KMS-11 (cell line): ENCODE data around the gene NDUFS3.

Experiments
- H2AFZ ChIP-seq: fragments of 200-600 bp; sonication (generic); 2 replicates; pipeline ENCODE4 v1.6.1; 2016; ENCODE audit warnings: antibody characterized with exemption, mixed run types, low read depth
- H3K27ac ChIP-seq: fragments of 200-600 bp; sonication (generic); 2 replicates; pipeline ENCODE4 v1.6.1; 2016; ENCODE audit warnings: mild to moderate bottlenecking, mixed run types
- H3K27me3 ChIP-seq: fragments of 200-600 bp; sonication (generic); 2 replicates; pipeline ENCODE4 v1.6.1; 2017; ENCODE audit warnings: mild to moderate bottlenecking, low read depth, mixed run types, moderate library complexity; ENCODE audit not compliant: insufficient read depth
- H3K36me3 ChIP-seq: fragments of 200-600 bp; sonication (generic); 2 replicates; pipeline ENCODE4 v1.6.1; 2017; ENCODE audit warnings: mild to moderate bottlenecking, mixed run types; ENCODE audit not compliant: insufficient read depth
- H3K4me1 ChIP-seq: fragments of 200-600 bp; sonication (generic); 2 replicates; pipeline ENCODE4 v1.6.1; 2016; ENCODE audit warnings: mild to moderate bottlenecking, low read depth, mixed run types; ENCODE audit not compliant: poor library complexity, severe bottlenecking
- H3K4me2 ChIP-seq: fragments of 200-600 bp; sonication (generic); 2 replicates; pipeline ENCODE4 v1.7.0; 2016; ENCODE audit warnings: mild to moderate bottlenecking, mixed run types
- H3K4me3 ChIP-seq: fragments of 200-600 bp; sonication (generic); IDR thresholded peaks from 2 replicates; pipeline ENCODE4 v1.6.1; 2017; ENCODE audit warnings: low read depth, low read length, mixed read lengths; ENCODE audit not compliant: insufficient read depth
- H3K79me2 ChIP-seq: fragments of 200-600 bp; sonication (generic); 2 replicates; pipeline ENCODE4 v1.6.1; 2016; ENCODE audit warnings: low read depth, mixed run types; ENCODE audit not compliant: insufficient read depth
- H3K9ac ChIP-seq: fragments of 200-600 bp; sonication (generic); 2 replicates; pipeline ENCODE4 v1.6.1; 2016; ENCODE audit warnings: mild to moderate bottlenecking, mixed run types
- H4K20me1 ChIP-seq: fragments of 200-600 bp; sonication (generic); 2 replicates; pipeline ENCODE4 v1.6.1; 2016; ENCODE audit warnings: mild to moderate bottlenecking, mixed run types; ENCODE audit not compliant: insufficient read depth
- CTCF ChIP-seq: fragments of 200-600 bp; sonication (generic); conservative IDR thresholded peaks from 2 replicates; pipeline ENCODE4 v1.6.1; 2017; ENCODE audit warnings: low read depth, mild to moderate bottlenecking, antibody characterized with exemption, low read length, moderate library complexity, mixed read lengths

Gene NDUFS3

GRCh38 chr11:47587039-47587716 is 8.3 kb downstream of the NDUFS3 start:
- Histone ChIP-seq H3K36me3 (no peaks in the 10 kb centered on the region), H2AFZ (no peak overlapping the region), H3K4me2 (no peak overlapping the region), H3K27ac (no peak overlapping the region), H3K79me2 (no peaks in the 10 kb centered on the region), H3K4me1 (no peaks in the 10 kb centered on the region), H3K9ac (no peak overlapping the region), H3K27me3 (no peaks in the 10 kb centered on the region), H4K20me1 (no peaks in the 10 kb centered on the region), H3K4me3 (no peak overlapping the region)
- TF ChIP-seq CTCF, result no peak

- no peaks in the 10 kb centered on the region for H4K20me1 ChIP-seq
- no peaks in the 10 kb centered on the region for H3K27me3 ChIP-seq
- H2AFZ ChIP-seq, result no peak overlapping the region
- H3K4me3 ChIP-seq, result no peak overlapping the region
- TF ChIP-seq CTCF, result no peak
- H3K79me2 ChIP-seq, result no peaks in the 10 kb centered on the region
- no peaks in the 10 kb centered on the region for H3K36me3 ChIP-seq
- no peaks in the 10 kb centered on the region for H3K4me1 ChIP-seq
- no peak overlapping the region for H3K9ac ChIP-seq
- H3K27ac ChIP-seq, result no peak overlapping the region
- H3K4me2 ChIP-seq, result no peak overlapping the region
Observed at GRCh38 chr11:47587723-47588326, 9.0 kb downstream of the NDUFS3 start.

- no peaks in the 10 kb centered on the region for H3K79me2 ChIP-seq
- H2AFZ ChIP-seq, result no peak overlapping the region
- TF ChIP-seq CTCF, result no peak
- H3K4me2 ChIP-seq, result no peak overlapping the region
- H3K27me3 ChIP-seq, result no peaks in the 10 kb centered on the region
- no peak overlapping the region for H3K9ac ChIP-seq
- H3K4me1 ChIP-seq, result no peaks in the 10 kb centered on the region
- no peaks in the 10 kb centered on the region for H4K20me1 ChIP-seq
- no peaks in the 10 kb centered on the region for H3K36me3 ChIP-seq
- H3K27ac ChIP-seq, result no peak overlapping the region
- no peak overlapping the region for H3K4me3 ChIP-seq
Observed at GRCh38 chr11:47589118-47589517, 10.2 kb downstream of the NDUFS3 start.

- Histone ChIP-seq H3K27ac (no peak overlapping the region), H4K20me1 (no peaks in the 10 kb centered on the region), H3K4me2 (no peak overlapping the region), H3K4me3 (no peak overlapping the region), H3K9ac (no peak overlapping the region), H3K36me3 (no peaks in the 10 kb centered on the region), H3K4me1 (no peaks in the 10 kb centered on the region), H3K27me3 (no peaks in the 10 kb centered on the region), H3K79me2 (no peaks in the 10 kb centered on the region), H2AFZ (no peak overlapping the region)
- no peak for TF ChIP-seq CTCF
Observed at GRCh38 chr11:47589584-47589976, 10.7 kb downstream of the NDUFS3 start.
